Inflammatory macrophage (primary cell): ENCODE results near the gene ANO7.

Experiments
- DNase-seq, 2 donors: peaks; one replicate each; pipeline ENCODE4 v3.0.0-alpha.2; 2020 to 2022

The ANO7 gene

DNA sequence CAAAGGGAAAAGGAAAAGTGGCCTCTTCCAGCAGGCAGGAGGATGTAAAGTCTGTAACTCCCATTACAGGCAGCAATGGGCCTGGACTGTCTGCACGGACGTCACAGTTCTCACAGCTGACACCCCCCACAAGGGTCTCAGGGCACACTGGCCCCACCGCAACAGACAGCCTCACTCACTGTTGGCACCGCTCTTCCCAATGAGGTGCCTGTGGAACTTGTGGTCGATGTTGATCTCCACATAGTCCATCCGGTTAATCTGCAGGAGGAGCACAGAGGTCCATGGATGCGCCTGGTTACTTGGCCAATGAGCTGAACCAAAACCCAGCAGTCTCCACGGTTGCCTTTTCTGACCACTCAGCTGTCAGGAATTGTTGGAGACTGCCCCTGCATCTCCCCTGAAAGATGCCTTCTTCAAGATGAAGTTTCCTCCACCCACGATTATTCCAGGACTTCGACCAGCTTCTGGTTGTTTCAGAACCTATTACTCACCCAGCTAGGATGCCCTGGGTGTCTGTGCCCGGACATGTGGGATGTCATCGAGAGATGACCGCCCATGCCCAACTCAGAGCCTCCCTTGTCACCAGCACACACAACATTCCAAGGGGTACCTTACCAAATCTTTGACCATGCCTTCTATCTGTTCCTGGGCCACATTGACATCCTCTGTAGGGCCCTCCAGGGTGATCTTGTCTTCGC is 64.5 kb downstream of the ANO7 start:
- DNase-seq = no peak

DNA sequence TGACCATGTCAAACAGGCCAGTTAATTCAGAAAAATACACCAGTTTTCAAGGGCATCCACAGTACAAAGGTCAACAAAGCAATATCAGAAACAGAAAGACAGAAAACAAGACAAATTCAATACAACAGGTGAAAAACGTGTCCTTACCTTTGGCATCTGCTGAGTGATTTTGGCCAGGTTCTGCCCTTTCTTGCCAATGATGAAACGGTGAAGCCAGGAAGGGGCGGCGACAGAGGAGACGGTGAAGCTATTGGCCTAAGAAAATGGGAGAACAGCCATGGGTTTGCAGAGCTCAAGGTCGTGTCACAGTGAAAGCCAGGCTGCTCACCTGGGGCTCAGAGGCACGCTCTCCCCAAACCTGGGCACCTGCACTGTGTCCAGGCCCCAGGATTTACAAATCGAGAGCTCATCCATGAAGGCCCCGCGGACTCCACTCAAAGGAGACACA is 66.5 kb downstream of the ANO7 start:
- DNase-seq = no peak

DNA sequence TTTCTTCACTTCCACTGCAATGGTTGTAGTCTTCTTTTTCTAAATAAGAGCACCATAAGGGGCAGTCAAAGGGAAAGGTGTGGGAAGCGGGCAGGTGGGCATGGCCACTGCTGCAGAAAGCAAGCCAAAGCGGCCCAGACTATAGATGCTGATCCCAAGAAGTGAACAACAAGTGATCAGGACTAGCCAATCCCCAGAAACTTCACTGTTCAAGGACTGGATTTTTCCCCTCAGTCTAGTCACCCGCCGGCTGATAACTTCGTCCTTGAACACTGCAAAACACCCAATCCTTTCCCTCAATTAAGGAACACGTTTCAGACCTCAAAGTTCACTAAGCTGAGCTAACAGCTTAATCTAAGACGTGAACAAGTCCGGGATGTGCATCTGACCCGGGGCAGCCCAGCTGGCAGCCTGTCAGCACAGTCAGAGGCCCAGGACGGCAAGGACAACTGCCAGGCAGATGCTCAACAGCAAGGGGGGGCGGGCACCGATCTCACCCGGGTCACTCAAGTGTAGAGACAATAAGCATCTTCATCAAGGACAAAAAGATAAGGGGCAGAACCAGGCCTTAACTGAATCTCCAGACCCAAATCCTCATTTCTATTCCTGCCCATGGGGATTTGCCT is 67.2 kb downstream of the ANO7 start:
- no peak for DNase-seq

DNA sequence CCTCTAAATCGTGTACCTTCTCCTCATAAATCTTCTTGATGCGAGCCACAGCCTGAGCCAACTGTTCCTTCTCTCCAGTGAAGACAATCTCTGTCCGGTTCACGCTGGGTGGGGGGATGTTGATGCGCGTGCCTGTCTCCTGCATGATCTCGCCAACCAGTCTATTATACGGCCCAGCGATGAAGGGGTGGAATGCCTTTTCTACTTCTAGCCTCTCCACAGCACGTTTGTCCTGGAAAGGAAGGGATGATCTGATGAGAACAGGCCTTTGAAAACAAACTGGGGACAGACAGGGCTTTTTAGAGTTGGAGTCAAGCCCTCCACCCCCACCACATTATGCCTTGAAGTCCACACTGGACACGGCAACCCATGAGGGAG is 67.7 kb downstream of the ANO7 start:
- DNase-seq = no peak

DNA sequence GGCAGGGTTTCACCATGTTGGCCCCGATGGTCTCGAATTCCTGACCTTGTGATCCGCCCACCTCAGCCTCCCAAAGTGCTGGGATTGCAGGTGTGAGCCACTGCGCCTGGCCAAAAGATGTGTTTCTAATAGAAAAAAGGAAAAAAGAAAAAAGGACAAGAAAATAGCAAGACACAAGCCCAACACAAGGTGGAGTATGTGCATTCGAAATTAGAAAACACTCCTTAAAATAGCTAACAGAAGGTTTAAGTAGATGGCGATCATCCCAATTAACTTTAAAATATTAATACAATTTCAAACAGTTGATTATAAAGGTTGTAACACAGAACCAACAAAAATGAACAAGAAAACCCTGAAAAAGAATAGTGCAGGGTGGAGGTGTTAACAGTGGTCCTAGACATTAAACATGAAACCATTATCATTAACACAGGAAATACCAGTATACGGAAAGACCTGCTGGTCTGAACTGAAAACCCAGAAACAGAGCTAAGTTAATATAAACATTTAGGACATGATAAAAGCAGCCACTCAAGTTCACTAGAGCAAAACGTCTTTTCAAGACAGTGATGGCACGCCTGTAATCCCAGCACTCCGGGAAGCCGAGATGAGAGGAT is 69.0 kb downstream of the ANO7 start:
- DNase-seq = no peak

DNA sequence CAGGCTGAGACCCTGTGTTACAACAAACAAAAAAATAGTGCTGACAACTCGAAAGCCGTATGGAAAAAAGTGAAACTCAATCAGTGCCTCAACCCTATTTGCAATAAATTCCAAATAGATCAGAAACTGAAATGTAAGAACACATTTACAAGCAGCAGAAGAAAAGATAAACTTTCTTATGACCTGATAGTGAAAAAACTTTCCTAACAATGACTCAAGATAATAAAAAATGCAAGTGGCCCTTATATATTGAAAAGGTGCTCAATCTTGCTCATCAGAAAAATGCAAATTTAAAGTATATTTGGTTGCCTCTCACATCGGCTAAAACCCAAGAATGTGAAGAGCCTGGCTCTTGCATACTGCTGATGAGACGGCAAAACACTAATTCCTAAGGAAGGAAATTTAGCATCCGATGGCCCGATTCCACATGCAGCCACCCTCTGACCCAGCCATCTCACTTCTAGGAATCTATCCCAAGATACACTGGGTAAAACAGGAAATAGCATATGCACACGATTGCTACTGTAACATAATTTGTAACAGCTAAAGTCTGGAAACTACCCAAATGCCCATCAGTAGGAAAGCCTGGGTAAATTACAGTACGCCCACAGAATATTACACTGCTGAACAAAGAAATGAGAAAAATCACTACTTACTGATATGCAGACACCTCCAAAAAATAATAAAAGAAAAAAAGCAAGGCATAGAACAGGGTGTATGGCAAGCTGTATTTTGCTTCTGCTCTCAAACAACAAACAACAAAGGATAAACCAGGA is 70.2 kb downstream of the ANO7 start:
- peak in 1 of 2 donors; percentile 12 for DNase-seq

DNA sequence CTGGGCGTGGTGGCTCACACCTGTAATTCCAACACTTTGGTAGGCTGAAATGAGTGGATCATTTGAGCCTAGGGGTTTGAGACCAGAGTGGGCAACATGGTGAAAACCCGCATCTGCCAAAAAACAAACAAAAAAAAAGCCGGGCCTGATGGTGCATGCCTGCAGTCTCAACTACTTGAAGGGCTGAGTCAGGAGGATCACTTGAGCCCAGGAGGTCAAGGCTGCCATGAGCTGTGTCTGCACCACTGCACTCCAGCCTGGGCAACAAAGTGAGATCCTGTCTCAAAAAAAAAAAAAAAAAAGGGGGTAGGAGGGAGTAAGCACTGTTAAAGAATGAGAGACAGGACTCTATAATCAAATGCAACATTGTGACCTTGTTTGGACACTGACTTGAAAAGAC is 72.4 kb downstream of the ANO7 start:
- no peak for DNase-seq

DNA sequence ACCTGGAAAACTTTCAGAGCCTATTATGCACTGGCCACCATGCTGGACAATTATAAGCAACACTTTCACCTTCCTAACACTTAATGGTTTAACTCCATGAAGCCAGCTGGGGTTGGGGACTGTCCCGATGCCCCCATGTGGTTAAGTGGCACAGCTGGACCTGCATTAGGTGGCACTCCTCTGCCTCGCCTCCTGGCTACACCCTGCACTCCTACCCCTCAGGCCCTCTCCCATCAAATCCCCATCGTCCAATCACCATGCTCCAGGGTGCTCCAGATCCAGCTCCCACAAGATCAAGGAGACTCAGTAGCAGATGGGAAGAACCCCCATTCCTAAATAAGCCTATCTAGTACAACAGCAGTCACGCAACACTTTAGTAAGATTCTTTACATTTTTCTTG is 73.2 kb downstream of the ANO7 start:
- DNase-seq = no peak

DNA sequence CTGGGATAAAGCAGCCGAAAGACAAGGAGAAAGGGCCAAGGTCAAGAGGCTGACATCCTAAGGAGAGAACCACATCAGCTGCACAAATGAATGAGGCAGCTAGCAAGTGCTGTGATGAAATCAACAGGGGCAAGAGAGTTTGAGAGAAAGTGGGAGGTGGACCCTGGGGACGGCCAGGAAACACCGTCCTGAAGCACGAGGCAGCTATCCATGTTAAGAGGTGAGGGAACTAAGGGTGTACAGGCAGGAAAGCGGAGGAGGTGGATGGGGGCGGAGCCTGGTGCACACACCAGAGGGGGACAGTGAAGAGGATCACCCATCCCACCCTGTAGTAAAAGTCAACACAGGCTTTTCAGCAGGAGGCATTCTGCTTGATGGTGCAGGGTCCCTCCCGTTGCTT is 74.6 kb downstream of the ANO7 start:
- DNase-seq = no peak

DNA sequence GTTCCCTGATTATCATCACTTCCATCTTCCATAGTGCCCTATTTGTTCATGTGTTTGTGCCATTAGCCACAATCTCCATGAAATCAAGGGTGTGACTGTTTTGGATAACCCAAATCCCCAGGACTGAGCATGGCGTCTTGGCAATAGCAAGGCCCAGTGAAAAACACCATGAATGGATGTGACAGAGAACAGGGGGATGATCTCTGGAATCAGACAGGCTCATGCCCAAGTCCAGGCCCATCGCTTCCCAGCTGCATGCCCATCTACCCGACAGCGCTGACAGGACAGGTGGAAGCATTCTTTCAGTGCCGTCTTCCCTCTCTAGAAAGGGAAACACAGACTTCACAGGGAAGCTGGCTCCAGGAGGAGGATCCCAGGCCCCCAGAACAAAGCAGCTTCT is 77.0 kb downstream of the ANO7 start:
- DNase-seq = no peak

DNA sequence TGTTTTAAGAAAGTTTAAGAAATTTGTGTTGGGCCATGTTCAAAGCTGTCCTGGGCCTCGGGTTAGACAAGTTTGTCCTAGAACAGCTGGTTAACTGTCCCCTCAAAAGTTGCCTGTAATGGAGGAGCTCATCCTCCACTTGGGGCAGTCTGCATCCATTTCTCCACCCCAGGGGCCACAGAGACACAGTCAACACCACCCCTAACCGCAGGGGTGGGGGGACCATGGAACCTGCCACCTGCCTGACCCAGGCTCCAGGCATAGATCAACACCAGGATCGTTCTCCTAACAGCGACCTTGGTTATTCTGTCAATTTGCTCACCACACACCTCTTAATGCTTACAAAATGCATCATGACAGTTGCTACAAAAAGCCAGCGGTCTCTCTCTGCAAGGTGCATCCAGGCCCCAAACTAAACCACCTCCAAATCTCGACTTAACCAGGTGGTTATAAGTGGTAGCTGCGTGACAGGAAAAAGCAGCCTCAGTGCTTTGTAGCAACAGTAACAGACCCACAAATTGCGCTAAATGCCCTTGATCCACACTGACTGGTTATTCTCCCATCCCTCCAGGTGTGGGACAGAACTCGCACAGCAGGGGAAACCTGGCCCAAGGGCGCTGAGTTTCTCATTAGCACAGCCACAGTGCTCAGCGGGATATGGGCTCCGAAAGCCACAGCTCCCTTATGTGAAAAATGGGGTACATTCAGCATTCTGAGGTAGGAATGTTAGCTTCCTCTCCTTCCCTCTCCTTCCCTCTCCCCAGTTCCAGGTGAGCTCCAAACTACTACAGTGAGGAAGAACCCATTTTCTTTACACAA is 79.0 kb downstream of the ANO7 start:
- no peak for DNase-seq

DNA sequence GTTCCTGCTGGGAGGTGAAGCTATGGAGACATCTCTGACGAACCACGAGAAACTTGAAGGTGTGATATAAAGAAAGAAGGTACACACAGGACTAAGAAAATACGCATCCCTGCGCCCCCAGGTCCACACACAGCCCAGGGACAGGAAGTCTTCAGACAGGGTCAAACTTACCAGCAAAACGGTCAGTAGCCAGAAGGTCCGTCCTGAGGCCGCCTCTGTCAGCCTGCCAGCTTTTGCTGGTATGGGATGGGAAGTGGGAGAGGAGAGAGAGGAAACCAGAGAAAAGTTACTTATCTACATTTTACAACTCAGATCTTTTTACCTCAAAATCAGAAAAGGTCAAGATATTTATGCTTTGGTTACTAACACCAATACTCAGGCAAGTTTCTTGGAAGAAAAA is 79.8 kb downstream of the ANO7 start:
- no peak for DNase-seq

DNA sequence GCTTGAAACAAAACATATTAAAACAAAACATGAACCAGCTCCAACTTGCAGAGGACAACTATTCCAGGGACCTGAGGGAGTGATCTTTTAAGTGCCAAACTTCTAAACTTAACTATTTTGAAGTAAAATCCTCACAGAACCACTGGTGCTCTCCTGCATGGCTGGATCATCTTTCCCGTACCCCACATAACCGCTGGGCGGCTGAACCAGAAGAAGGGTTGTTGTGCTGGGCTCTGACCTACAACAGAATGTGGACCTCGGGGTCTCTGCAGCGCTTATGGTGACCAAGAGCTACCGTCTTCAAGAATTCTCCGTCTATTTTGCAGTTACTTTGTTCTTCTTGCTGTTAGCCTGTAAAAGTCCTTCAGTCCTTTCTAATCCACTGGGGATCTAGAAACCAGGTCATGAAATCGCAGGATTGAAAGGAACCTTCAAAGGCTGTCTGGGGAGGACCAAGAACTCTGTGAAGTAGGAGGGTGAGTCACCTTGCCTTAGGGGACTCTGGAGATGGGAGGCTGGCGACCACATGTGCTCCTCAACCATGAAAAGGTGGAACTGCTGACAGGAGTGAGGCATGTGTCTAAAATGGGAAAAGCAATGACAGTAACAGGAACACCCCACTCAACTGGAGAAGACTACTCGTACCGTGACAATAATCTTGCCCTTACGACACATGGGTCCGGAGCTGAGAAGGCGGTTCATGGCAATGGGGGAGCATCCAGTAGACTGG is 80.4 kb downstream of the ANO7 start:
- DNase-seq = peak in 1 of 2 donors; percentile 17

DNA sequence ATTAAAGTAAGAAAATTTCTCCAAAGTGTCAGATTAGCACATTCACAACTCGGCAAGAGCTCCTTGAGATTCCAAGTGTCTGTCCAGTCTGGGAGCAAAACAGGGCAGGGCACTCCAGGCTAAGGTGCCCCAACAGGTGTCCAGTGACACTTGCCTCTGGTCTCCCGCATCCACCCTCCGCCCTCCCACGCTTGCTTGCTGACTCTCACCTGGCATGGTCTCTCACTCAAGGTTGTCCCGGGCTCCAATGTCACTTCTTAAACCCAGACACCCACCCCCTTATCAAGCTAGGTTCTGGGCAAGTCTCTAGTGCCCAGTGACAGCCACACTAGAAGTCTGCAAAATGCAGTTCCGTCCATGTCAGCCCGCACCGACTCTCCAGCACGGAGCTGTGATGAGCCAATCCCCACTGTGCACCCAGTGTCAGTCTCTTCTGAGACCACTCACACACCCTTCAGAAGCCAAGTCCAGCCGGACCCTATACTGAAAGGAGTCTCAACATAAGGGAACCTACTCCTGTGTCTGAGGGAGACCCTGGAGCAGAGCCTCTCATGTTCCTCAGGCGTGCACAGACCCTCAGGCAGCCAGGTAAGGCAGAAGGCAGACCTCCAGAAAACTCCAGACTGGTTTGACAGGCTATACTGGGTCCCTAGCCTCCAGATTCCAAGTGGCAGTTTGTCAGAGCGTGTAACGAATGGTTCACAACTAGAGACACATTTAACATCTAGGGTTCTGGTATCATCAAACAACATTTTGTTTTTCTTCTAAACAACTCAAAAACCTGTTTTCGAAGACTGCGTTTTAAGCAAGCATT is 81.4 kb downstream of the ANO7 start:
- DNase-seq = no peak

DNA sequence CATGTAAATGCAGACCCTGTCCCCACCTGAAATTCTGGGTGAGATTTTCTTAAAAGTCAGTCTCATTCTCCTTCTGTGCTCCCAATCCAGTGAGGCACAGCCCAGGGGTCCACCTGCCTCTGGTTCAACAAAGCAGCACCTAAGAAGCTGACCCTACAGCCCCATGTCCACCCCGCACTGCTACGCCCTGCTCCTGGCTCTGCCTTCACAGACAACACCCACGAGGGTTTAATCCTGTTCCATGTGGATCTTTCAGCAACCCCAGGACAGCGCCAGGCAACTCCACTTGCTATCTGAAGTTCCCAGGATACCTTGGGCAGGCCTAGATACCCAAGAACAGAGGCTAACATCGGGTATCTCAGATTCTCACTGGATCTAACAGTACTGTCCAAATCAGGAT is 82.1 kb downstream of the ANO7 start:
- no peak for DNase-seq

DNA sequence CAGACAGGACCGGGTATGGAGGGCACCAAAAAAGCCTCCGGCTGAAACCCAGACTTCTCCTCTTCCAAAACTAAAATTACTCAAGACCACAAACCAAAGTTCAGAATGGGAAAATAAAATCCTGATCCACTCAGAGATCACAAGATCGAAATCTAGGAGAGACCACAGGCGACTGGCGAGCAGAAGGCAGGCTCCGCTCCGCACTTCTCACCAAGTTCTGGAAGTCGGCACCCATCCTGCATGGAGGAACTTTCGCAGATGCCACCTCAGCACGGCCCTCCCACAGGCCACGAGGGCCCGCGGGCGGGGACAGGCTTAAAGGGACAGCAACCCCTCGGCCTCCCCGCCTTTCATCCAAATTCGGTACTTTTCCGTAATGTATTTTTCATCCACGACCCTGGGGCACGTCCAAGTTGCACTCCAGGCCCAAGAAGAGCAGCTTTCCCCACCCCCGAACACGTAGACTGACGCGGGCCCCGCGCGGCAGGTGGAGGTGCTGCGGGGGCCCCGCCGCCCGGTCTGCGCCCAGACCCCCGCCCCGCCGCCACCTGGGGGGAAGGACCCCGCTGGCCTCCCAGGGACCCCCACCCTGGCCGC is 83.3 kb downstream of the ANO7 start:
- DNase-seq = peak; percentile 78 to 89

DNA sequence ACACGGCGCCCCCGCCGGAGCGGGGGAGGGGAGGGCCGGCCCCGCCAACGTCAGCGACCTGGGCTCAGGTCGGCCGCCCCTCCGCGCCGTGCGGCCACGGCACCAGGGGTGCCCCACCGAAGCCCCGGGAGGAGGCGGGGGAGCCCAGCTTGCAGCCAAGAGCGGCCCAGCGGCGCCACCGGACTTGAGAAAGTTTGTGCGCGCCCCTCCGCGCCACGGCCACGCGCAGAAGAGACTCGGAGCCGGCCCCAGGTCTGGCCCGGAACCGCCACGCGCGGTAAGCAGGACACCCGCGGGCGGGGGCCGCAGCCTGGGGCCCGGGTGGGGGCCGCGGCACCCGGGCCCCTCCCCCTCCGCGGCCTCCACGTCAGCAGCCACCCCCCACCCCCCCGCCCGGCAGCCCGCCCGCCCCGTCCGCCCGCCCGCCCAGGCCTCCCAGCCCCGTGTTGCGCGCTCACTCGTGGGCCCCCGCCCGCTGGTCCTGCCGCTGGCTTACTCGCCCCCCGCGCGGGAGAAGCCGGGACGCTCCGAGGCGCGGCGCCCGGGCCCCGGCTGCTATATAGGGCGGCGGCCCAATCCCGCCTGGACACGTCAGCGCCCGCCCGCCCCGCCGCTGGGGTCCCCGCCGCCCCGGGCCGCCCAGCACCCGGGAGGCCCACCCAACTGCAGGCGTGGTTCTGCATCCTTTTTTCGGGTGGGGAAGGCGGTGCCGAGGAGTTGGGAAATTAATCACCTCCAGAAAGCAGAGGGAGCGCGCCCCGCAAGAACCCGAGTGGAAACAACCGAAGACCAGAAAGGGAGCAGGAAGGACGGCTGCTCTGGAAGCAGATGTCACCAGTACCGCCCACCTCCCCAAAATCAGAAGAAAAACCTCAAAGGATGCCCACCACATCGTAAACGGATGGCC is 84.1 kb downstream of the ANO7 start:
- peak; percentile 16 to 63 for DNase-seq

DNA sequence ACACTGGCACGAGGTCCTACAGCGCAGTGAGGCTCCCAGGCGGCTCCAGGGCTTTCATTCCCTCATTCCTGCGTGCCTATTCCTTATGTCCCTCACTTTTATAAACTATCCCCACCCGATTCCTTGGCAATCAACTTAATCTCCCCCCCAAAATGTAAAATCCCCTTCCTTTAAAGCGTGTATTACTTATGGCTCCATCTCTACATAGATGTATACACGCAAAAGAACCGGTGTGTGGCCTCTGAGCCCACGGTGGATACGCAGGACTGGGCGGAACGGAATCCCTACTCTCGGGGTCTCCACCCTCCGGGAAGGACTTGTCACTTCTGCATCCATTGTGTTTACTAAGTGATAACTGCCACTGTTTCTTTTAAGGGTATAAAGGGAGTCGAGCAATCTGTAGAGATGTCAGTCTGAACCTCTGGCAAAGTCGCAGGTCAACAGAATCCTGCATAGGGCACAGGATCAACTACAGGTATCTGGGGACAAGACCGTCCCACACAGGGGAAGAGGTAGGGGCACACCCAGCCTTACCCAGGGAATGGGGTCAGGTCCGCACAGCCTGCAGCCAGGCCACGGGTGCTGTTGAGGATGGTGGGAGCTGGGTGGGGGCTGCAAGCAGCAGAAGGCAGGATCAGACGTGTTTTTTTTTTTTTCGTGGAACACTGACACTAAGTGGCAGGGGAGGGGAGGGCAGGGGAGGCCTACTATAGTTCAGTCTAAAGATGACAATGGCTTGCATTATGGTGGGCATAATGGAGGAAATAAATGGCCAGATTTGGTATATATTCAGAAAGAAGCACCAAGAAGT is 84.9 kb downstream of the ANO7 start:
- no peak for DNase-seq

DNA sequence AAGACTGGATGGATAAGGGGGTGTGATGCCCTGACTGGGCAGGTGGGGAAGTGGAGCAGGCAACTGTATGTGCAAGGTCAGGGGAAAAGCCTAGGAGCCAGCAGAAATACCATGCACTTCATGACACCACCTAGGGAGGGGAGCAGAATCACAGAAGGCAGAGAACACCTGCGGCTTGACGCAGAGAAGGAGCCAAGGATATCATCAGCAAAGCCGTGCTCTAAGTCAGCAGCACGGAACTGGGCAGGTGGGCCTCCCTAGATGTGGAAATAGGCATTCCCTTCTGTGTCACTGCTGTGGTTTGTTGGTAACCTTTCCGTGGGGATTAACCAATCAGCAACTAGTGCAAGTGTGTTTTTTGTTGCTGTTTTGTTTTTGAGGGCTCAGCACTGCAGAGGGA is 85.7 kb downstream of the ANO7 start:
- no peak for DNase-seq
